Mucosa of rectum (tissue), 2 donors: ENCODE results near the gene TWSG1.

Experiments used
- H3K27ac ChIP-seq, 2 donors: one replicate each; pipeline ENCODE4 v1.7.0; 2013; ENCODE audit warnings: inconsistent platforms in 2 of 2, low read depth in 2 of 2, low read length in 2 of 2
- H3K27me3 ChIP-seq, 2 donors: one replicate each; pipeline ENCODE4 v1.7.0; 2013; ENCODE audit warnings: low read length in 2 of 2; ENCODE audit not compliant: control insufficient read depth in 2 of 2, insufficient read depth in 2 of 2
- H3K36me3 ChIP-seq, 2 donors: one replicate each; pipeline ENCODE4 v1.7.0; 2013; ENCODE audit warnings: low read length in 2 of 2; ENCODE audit not compliant: control insufficient read depth in 2 of 2, insufficient read depth in 2 of 2
- H3K4me1 ChIP-seq, 2 donors: one replicate each; pipeline ENCODE4 v1.7.0; 2013; ENCODE audit warnings: low read length in 2 of 2, mild to moderate bottlenecking in 1 of 2; ENCODE audit not compliant: control insufficient read depth in 2 of 2, insufficient read depth in 2 of 2
- H3K4me3 ChIP-seq, 2 donors: one replicate each; pipeline ENCODE4 v1.7.0; 2013; ENCODE audit warnings: low read length in 2 of 2
- H3K9ac ChIP-seq, 2 donors: one replicate each; pipeline ENCODE4 v1.7.0; 2013; ENCODE audit warnings: low read length in 2 of 2, low read depth in 1 of 2, mild to moderate bottlenecking in 1 of 2
- H3K9me3 ChIP-seq, 2 donors: one replicate each; pipeline ENCODE4 v1.7.0; 2013; ENCODE audit warnings: low read length in 2 of 2; ENCODE audit not compliant: control insufficient read depth in 2 of 2
- donor health status: healthy.
- donor health status: Normal muscosa, but diverticular disease.

TWSG1 gene

GRCh38 chr18:9319333-9319732 lies 15.2 kb upstream of the TWSG1 start:
- no peaks in the 10 kb centered on the region for H3K9me3 ChIP-seq
- no peak overlapping the region for H3K4me3 ChIP-seq
- H3K27ac ChIP-seq = no peak overlapping the region
- H3K36me3 ChIP-seq = no peaks in the 10 kb centered on the region
- H3K27me3 ChIP-seq = peaks cover 0 to 3% of the 10 kb centered on the region in 2 donors
- H3K4me1 ChIP-seq = no peaks in the 10 kb centered on the region
- H3K9ac ChIP-seq = no peak overlapping the region

GRCh38 chr18:9321017-9321452 lies 13.5 kb upstream of the TWSG1 start:
- Histone ChIP-seq H3K4me1 (no peaks in the 10 kb centered on the region), H3K4me3 (no peak overlapping the region), H3K9ac (no peak overlapping the region), H3K9me3 (no peaks in the 10 kb centered on the region), H3K27me3 (peaks cover 0 to 3% of the 10 kb centered on the region in 2 donors), H3K36me3 (no peaks in the 10 kb centered on the region), H3K27ac (no peak overlapping the region)

- Histone ChIP-seq H3K4me3 (no peak overlapping the region), H3K36me3 (no peaks in the 10 kb centered on the region), H3K9ac (no peak overlapping the region), H3K4me1 (no peaks in the 10 kb centered on the region), H3K27ac (no peak overlapping the region), H3K27me3 (peaks cover 0 to 3% of the 10 kb centered on the region in 2 donors), H3K9me3 (no peaks in the 10 kb centered on the region)
Measured at GRCh38 chr18:9321736-9322135, 12.8 kb upstream of the TWSG1 start.

GRCh38 chr18:9322744-9323143 lies 11.8 kb upstream of the TWSG1 start:
- H3K27ac ChIP-seq = no peak overlapping the region
- H3K27me3 ChIP-seq = peaks cover 0 to 3% of the 10 kb centered on the region in 2 donors
- no peaks in the 10 kb centered on the region for H3K36me3 ChIP-seq
- no peak overlapping the region for H3K4me3 ChIP-seq
- no peak overlapping the region for H3K9ac ChIP-seq
- no peaks in the 10 kb centered on the region for H3K9me3 ChIP-seq
- H3K4me1 ChIP-seq = no peaks in the 10 kb centered on the region

- Histone ChIP-seq H3K27ac (no peak overlapping the region), H3K4me3 (no peak overlapping the region)
Measured at GRCh38 chr18:9323750-9324445, 10.7 kb upstream of the TWSG1 start.

GRCh38 chr18:9325716-9326115 lies 8.9 kb upstream of the TWSG1 start:
- Histone ChIP-seq H3K9ac (no peak overlapping the region), H3K9me3 (no peaks in the 10 kb centered on the region), H3K36me3 (no peaks in the 10 kb centered on the region), H3K27me3 (peaks cover 0 to 3% of the 10 kb centered on the region in 2 donors), H3K4me3 (no peak overlapping the region), H3K27ac (no peak overlapping the region), H3K4me1 (no peaks in the 10 kb centered on the region)

More at GRCh38 chr18:9323750-9324445, 10.7 kb upstream of the TWSG1 start:
- H3K9ac ChIP-seq = no peak overlapping the region
- H3K4me1 ChIP-seq = no peaks in the 10 kb centered on the region
- H3K9me3 ChIP-seq = no peaks in the 10 kb centered on the region
- H3K27me3 ChIP-seq = peaks cover 0 to 3% of the 10 kb centered on the region in 2 donors
- H3K36me3 ChIP-seq = no peaks in the 10 kb centered on the region

GRCh38 chr18:9328776-9329175 lies 5.8 kb upstream of the TWSG1 start:
- no peaks in the 10 kb centered on the region for H3K4me1 ChIP-seq
- peaks cover 0 to 3% of the 10 kb centered on the region in 2 donors for H3K27me3 ChIP-seq
- H3K4me3 ChIP-seq = no peak overlapping the region
- H3K27ac ChIP-seq = no peak overlapping the region
- H3K9ac ChIP-seq = no peak overlapping the region
- H3K36me3 ChIP-seq = no peaks in the 10 kb centered on the region
- no peaks in the 10 kb centered on the region for H3K9me3 ChIP-seq

GRCh38 chr18:9329471-9329870 lies 5.1 kb upstream of the TWSG1 start:
- no peak overlapping the region for H3K9ac ChIP-seq
- H3K4me3 ChIP-seq = no peak overlapping the region
- no peaks in the 10 kb centered on the region for H3K4me1 ChIP-seq
- H3K36me3 ChIP-seq = no peaks in the 10 kb centered on the region
- no peak overlapping the region for H3K27ac ChIP-seq
- H3K9me3 ChIP-seq = no peaks in the 10 kb centered on the region
- H3K27me3 ChIP-seq = no peaks in the 10 kb centered on the region

- Histone ChIP-seq H3K9me3 (no peaks in the 10 kb centered on the region), H3K9ac (no peak overlapping the region), H3K4me3 (no peak overlapping the region), H3K27ac (no peak overlapping the region), H3K27me3 (no peaks in the 10 kb centered on the region), H3K4me1 (peaks cover 2 to 4% of the 10 kb centered on the region in 2 donors), H3K36me3 (no peaks in the 10 kb centered on the region)
Measured at GRCh38 chr18:9330419-9330818, 4.2 kb upstream of the TWSG1 start.

GRCh38 chr18:9333441-9334328 lies 888 bp upstream of the TWSG1 start:
- Histone ChIP-seq H3K4me1 (peaks cover 2 to 7% of the 10 kb centered on the region in 2 donors), H3K27ac (peak overlapping the region; percentile 65 to 80), H3K9ac (peak overlapping the region; percentile 58 to 78), H3K9me3 (no peaks in the 10 kb centered on the region), H3K27me3 (no peaks in the 10 kb centered on the region), H3K36me3 (no peaks in the 10 kb centered on the region), H3K4me3 (peak overlapping the region; percentile 79 to 89)
